ENCODE results near the gene USH1C. TPM values are rescaled to one million over a fixed set of nuclear protein-coding genes. Genes with fewer than 3 reads are reported as not detected.
A peak's percentile ranks its signal among the peaks of the same experiment; 100 is the strongest.

The USH1C gene
- total RNA-seq, 1 experiment from 2014 or later: 78.0 TPM

- DNase-seq (ENCODE audit: low spot score): no peak
These were observed 2.9 kb upstream of the USH1C start, which contains the start of gene OTOG for GRCh38 chr11:17547051-17547577. TSS of gene OTOG (plus strand) at chr11:17547259. CDS start at chr11:17547373, 114 bp downstream.

- DNase-seq (ENCODE audit: low spot score): no peak
These were observed 2.0 kb upstream of the USH1C start for GRCh38 chr11:17546240-17546639.

GRCh38 chr11:17543574-17544180 is 539 bp downstream of the USH1C start:
- DNase-seq (ENCODE audit: low spot score): peak; percentile 63

GRCh38 chr11:17543041-17543440 is 1.2 kb downstream of the USH1C start:
- DNase-seq (ENCODE audit: low spot score): peak; percentile 67

DNA sequence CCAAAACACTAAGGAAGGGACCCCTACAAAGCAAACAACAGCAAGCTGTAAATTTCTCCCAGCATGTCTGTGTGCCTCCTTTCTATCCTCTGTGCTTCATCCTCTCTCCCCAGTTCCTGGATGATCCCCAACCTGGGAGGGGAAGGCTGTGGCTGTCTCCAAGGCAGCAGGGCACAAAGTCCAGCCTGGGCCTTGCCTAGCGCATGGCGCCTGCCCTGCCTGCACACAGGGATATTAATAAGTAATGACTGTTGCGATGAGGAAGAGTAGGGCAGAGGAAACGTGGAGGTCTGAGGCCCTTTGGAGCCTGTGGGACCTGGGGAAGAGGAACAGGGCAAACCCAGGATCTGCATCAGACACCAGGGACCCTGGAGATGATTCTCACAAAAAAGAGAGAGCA is 2.0 kb downstream of the USH1C start:
- DNase-seq (ENCODE audit: low spot score): peak; percentile 90

- peak; percentile 28 for DNase-seq (ENCODE audit: low spot score)
These were observed 2.8 kb downstream of the USH1C start for GRCh38 chr11:17541330-17541885.

- DNase-seq (ENCODE audit: low spot score): no peak
These were observed 3.4 kb downstream of the USH1C start for GRCh38 chr11:17540807-17541206.

GRCh38 chr11:17538731-17539130 is 5.5 kb downstream of the USH1C start:
- no peak for DNase-seq (ENCODE audit: low spot score)

- DNase-seq (ENCODE audit: low spot score): no peak
These were observed 6.2 kb downstream of the USH1C start for GRCh38 chr11:17538054-17538453.

GRCh38 chr11:17537261-17537660 is 7.0 kb downstream of the USH1C start:
- DNase-seq (ENCODE audit: low spot score): no peak

DNA sequence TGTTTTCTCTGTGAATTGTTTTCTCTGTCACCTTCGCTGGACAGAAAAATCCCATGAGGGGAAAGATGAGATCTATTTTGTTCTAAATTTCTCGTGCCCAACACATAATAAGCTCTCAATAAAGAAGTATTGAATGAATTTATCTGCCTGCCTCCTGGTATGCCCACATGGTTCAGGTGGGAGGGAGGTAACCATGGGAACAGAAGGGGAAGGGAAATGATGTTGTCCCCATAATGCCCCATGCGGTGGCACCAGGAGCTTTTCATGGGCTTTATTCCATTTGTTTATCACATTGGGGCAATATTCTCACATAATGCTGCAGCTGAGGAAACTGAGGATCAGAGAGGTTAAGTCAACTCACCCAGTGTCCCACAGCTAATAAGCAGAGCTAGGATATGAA is 8.7 kb downstream of the USH1C start:
- no peak for DNase-seq (ENCODE audit: low spot score)

DNA sequence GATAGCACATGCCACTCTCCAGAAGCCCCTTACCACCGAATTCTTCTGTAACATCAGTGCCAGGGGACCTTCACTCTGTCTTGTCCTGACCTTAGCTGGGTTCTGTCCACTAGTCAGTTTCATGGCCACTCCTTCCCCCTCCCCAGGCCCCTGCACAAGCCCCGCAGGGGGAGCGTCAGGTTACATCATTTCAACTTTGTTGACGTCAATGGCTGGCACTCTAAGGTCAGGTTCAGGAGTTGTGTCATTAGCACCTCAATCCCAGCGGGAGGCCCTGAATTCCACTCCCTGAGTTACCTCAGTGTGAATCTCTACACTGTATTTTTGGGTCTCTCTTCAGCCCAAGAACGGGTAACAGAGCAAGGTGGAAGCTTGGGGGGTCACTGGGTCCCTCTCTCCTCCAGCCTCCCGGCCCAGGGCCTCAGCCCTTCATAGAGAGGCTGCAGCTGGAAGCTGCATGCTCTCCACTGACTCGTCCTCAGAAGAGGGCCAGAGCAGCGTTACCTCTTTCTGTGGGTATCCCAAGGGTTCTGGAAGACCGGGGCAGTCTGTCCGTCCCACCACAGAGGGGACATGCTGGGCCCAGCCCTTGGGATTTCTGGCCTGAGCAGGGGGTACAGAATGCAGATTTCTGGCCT is 10.3 kb downstream of the USH1C start:
- no peak for DNase-seq (ENCODE audit: low spot score)

DNA sequence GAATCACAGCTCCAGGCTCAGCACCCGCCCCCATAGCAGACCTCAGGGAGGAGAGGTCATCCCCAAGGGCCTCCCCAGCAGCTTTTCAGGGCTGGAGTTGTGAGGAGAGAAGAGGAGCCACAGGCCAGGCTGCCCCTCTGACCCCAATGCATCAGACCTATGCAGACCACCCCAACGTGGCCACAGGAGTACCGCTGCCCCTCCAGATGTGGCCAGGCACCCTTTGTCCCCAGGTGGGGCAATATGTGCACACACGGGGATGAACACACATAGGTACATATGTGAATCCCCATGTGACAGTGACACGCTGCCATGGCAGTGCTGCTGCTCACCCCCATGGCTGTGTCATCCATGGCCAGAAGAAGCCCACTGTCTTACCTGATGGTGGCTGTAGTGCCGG is 10.9 kb downstream of the USH1C start:
- DNase-seq (ENCODE audit: low spot score): no peak

- no peak for DNase-seq (ENCODE audit: low spot score)
These were observed 11.4 kb downstream of the USH1C start for GRCh38 chr11:17532784-17533183.

DNA sequence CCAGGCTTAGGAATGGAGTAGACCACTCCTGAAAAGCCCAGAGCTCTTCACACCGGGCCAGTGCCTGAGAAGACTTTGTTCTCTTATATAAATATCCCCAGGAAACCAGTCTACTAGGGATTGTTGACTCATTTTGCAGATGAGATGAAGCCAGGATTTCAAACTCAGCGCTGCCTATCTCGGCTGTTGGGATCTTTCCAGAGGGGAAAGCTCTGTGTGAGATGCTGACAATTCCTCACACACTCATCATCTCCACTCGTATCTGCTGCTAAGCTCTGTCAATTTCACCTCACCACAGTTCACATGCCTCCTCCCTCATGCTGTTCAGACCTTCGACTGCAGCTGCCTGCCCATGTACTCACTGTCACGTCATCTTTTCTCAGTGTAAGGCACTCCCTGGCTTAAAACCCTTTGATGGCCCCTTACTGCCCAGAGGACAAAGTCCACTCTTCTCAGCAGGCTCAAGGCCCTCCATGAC is 12.5 kb downstream of the USH1C start:
- peak; percentile 19 for DNase-seq (ENCODE audit: low spot score)

- no peak for DNase-seq (ENCODE audit: low spot score)
These were observed 13.1 kb downstream of the USH1C start for GRCh38 chr11:17531071-17531600.

DNA sequence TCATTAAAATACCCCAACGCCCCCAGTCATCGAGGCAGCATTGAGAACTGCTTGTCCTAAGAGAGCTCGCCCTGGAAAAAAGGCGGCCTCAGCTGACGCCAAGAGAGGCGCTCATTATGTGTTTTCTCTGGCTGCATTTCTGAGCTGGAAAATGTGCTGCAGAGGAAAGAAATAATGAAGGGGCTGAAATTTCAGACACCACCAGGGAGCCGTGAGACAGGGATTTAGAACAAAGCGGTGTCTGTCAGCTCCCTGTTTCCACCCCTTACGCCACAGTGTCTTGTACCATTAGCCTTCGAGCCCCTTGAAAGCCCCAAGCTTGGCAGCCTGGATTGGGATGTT is 14.4 kb downstream of the USH1C start:
- no peak for DNase-seq (ENCODE audit: low spot score)

DNA sequence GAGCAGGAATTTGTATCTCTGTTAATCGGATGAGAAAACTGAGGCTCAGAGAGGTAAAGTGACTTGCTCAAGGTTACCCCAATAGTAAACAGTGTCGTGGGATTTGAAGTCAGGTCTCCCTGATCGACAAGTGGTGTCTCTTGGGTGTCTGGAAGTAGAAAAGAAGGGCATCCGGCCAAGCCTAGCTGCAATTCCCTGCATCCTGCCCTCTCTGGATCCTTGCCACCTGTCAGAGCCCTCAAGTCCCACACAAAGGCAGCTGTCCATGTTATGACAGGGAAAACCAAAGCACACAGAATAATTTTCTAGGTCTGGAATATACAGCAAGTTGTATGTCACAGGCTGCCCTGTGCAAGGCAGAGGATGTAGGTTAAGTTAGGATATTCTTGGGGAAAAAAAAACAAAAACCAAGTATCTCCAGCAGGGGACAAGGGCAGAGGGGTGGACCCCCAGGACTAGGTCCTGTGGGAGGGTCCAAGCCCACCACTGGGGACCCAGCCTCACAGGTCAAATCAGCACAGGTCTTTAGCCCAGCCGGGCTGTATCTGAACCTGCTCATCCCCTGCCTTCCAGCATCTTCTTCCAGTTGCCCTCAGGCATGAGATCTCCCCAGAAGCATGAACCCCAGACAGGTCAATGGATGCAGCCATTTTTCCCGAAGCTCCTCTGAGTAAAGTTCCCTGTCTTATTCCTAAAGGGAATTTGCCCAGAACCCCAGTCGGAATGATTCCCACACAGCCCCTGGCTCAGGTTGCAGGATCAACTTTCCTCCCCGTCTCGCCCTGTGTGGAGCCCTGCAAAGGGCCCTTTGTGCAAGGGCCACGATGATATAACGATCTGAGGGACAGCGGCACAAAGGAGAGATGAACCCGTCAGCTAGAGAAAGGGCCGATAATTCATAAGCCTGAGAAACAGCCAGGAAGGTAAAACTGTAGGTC is 15.0 kb downstream of the USH1C start:
- no peak for DNase-seq (ENCODE audit: low spot score)

DNA sequence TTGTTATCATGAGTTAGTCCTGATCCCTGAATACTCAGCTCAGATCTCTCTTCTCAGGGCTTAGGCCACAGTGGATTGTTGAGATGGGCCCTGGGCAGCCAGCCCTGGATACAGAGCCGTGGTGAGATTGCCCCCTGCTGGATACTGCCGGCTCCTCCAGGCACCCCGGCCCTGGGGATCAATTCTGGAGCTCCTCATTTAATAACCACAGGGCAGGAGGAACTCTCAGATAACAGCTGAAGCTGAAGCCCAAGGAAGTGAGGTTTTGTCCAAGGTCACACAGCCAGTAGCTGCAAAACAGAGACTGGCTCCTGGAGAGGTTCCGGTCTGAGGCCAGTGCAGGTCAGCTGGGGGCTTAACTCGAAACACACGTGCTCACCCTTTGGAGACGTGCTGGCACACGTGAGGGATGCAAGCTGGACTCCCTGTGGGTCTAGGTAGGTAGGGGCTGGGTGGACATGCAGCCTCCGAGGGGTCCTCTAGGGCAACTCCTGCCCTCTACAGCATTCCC is 16.0 kb downstream of the USH1C start:
- peak; percentile 68 for DNase-seq (ENCODE audit: low spot score)

- DNase-seq (ENCODE audit: low spot score): no peak
These were observed 16.6 kb downstream of the USH1C start for GRCh38 chr11:17527628-17527995.

GRCh38 chr11:17526931-17527627 is 17.1 kb downstream of the USH1C start:
- no peak for DNase-seq (ENCODE audit: low spot score)
